HG03378 (cell line): Measurements from ENCODE around the gene PTGES2.

Experiments used
- ATAC-seq: cut with Tn5 transposase; IDR thresholded peaks from one replicate; pipeline ENCODE4 v1.9.1; 2021; ENCODE audit warnings: mild to moderate bottlenecking, moderate library complexity; ENCODE audit not compliant: unreplicated experiment

The PTGES2 gene

GRCh38 chr9:128106181-128106939 is 21.2 kb downstream of the PTGES2 start:
- no peak for ATAC-seq

- ATAC-seq, result no peak
These were observed 21.9 kb downstream of the PTGES2 start for GRCh38 chr9:128105538-128106175.

GRCh38 chr9:128104171-128104618 is 23.3 kb downstream of the PTGES2 start:
- no peak for ATAC-seq

- ATAC-seq, result no peak
These were observed 24.0 kb downstream of the PTGES2 start for GRCh38 chr9:128103589-128103962.

GRCh38 chr9:128102861-128103588 is 24.5 kb downstream of the PTGES2 start:
- no peak for ATAC-seq

GRCh38 chr9:128102196-128102595 is 25.3 kb downstream of the PTGES2 start:
- no peak for ATAC-seq

GRCh38 chr9:128101690-128102089 is 25.8 kb downstream of the PTGES2 start:
- no peak for ATAC-seq

GRCh38 chr9:128101231-128101661 is 26.3 kb downstream of the PTGES2 start:
- no peak for ATAC-seq

GRCh38 chr9:128100581-128100980 is 26.9 kb downstream of the PTGES2 start:
- ATAC-seq, result no peak

GRCh38 chr9:128099932-128100491 is 27.5 kb downstream of the PTGES2 start:
- no peak for ATAC-seq

GRCh38 chr9:128099231-128099931 is 28.1 kb downstream of the PTGES2 start:
- no peak for ATAC-seq

GRCh38 chr9:128098297-128099230 is 29.0 kb downstream of the PTGES2 start:
- no peak for ATAC-seq

GRCh38 chr9:128097543-128098296 is 29.8 kb downstream of the PTGES2 start:
- no peak for ATAC-seq

GRCh38 chr9:128096616-128097536 is 30.7 kb downstream of the PTGES2 start:
- ATAC-seq, result no peak

- no peak for ATAC-seq
These were observed 32.5 kb downstream of the PTGES2 start for GRCh38 chr9:128094950-128095544.

GRCh38 chr9:128094166-128094949 is 33.2 kb downstream of the PTGES2 start:
- peak; percentile 78 for ATAC-seq

GRCh38 chr9:128093011-128093410 is 34.5 kb downstream of the PTGES2 start:
- ATAC-seq, result no peak
